Natural killer cell treated with Interleukin-12 subunit alpha and Interleukin-12 subunit beta and Interleukin-15 and Interleukin-18, amount 100 ng/mL, for 72 hours (primary cell): ENCODE results near the gene M6PR. TPM values are rescaled to one million over a fixed set of nuclear protein-coding genes. Genes with fewer than 3 reads are reported as not detected.

Experiments
- ATAC-seq, 2 donors: fragments of 150-1000 bp; cut with Tn5 transposase in 1 of 2; sonication (Bioruptor Pico), chemical (Tn5 transposase) in 1 of 2; 2 replicates each; pipeline ENCODE4 v1.10.0; 2021
- DNase-seq: peaks from one replicate; pipeline ENCODE4 v3.0.0; 2022; ENCODE audit warnings: low spot score
- H3K27ac Mint-ChIP-seq, 2 donors: 1 replicate in 1 of 2; 2 replicates in 1 of 2; pipeline ENCODE4 v1.8.0; 2022; ENCODE audit warnings: mixed read lengths in 2 of 2, mild to moderate bottlenecking in 1 of 2, moderate library complexity in 1 of 2
- H3K27me3 Mint-ChIP-seq, 2 donors: 1 replicate in 1 of 2; 2 replicates in 1 of 2; pipeline ENCODE4 v1.8.0; 2022; ENCODE audit warnings: mixed read lengths in 2 of 2
- H3K36me3 Mint-ChIP-seq: one replicate; pipeline ENCODE4 v1.8.0; 2022; ENCODE audit warnings: mixed read lengths
- H3K4me1 Mint-ChIP-seq, 2 donors: 1 replicate in 1 of 2; 2 replicates in 1 of 2; pipeline ENCODE4 v1.8.0; 2022; ENCODE audit warnings: low read depth in 2 of 2, mixed read lengths in 2 of 2, mild to moderate bottlenecking in 1 of 2
- H3K4me3 Mint-ChIP-seq: one replicate; pipeline ENCODE4 v1.8.0; 2022; ENCODE audit warnings: mixed read lengths
- H3K9me3 Mint-ChIP-seq: 2 replicates; pipeline ENCODE4 v1.8.0; 2022; ENCODE audit warnings: mixed read lengths
- total RNA-seq, 2 donors: library from RNA; stranded (reverse); gene quantifications; one replicate each; pipeline ENCODE4 v1.2.3, GENCODE V29; 2022

Gene M6PR
- 100 to 1,000 TPM; 213 to 346 TPM for total RNA-seq

DNA sequence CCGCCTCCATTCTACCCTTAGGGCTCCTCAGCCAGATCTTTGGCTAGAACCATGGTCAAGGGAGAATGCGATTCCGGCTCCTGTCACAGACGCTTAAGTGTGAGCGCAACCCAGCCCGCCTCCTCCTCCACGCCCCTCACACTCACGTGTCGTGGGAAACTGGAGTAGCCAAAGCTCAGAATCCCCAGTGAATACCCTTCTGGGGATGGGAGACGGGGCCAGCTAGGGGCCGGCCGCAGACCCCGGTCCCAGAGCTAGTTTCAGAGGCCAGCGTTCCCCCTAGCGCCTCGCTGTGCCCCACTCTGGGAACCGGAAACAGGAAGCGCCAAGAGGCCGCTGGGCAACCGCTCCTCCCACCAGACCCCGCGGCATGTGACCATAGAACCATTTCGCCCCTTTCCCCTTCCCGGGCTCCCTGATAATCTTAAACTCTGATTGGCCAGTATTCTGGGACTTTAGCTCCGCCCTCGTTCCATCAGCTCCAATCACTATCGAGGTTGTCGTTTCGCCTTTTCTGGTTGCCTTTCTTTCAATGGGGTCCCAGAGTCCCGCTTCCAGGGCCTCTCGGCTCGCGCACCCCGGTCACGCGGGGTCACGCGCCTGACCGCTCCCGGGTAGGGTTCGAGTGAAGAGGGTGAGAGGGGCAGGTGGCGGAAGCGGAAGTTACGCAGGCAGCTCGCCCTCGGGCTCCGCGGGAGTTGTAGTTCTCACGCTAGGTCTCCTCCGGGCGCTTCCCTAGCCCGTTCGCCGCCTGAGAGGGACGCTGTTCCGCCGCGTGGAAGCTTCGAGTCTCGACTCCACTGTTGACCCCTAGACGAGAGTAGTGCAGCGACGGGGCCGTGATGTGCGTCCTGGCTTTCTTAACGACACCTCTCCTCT lies at the start of gene M6PR:
TSS of gene M6PR (minus strand) at position 304 of the 879 bp plus-strand sequence. CDS start 3,241 bp downstream, outside the sequence.
- peaks cover 57 to 74% of the 10 kb centered on the region in 2 donors for H3K4me1 Mint-ChIP-seq
- H3K9me3 Mint-ChIP-seq, result peaks cover 5% of the 10 kb centered on the region
- peak within 1 kb of the TSS; percentile 99 for H3K4me3 Mint-ChIP-seq
- DNase-seq, result peak; percentile 96
- peak; percentile 93 to 94 for ATAC-seq
- H3K27ac Mint-ChIP-seq, result peak within 1 kb of the TSS; percentile 96 to 97
- H3K36me3 Mint-ChIP-seq, result peaks cover 32% of the 10 kb centered on the region
- no peaks in the 10 kb centered on the region for H3K27me3 Mint-ChIP-seq

DNA sequence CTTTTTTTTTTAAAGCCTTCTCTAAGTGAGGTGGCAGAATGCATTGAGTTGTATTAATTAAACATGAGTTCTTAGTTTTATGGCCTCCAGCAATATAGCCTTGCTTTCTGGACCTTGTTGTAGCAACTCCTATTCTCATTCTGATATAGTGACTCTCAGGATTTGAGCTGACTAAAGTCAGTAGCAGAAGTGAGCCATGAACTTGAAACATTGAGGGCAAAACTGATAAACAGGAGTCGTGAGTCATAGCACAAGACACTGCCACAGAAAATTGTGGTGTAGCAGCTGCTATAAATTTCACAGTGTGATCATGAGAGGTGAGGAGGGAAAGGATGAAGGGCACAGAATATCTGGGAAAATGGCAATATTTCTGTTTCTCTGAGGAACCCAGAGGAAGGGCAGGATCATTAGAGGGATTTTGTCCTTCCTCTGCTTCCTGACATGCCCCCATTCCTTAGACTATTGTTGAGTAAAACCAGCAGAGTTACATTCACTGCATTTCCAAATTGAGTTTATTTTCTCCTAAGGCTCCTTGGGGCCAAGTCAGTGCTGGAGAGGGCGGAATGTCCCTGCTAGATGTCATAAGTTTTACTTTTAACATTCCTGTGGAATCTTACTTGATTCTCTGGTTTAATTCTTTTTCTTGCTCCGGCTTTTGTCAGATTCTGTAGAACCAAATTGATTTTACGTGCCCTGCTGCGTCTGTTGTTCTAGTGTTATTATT lies 47.4 kb upstream of the M6PR start:
- Mint-ChIP-seq H3K9me3 (no peaks in the 10 kb centered on the region), H3K27me3 (no peaks in the 10 kb centered on the region), H3K4me1 (peaks cover 60 to 71% of the 10 kb centered on the region in 2 donors), H3K27ac (peak overlapping the region; percentile 64 to 79), H3K4me3 (peak overlapping the region; percentile 55), H3K36me3 (peaks cover 8% of the 10 kb centered on the region)
- peak; percentile 90 for ATAC-seq
- no peak for DNase-seq

DNA sequence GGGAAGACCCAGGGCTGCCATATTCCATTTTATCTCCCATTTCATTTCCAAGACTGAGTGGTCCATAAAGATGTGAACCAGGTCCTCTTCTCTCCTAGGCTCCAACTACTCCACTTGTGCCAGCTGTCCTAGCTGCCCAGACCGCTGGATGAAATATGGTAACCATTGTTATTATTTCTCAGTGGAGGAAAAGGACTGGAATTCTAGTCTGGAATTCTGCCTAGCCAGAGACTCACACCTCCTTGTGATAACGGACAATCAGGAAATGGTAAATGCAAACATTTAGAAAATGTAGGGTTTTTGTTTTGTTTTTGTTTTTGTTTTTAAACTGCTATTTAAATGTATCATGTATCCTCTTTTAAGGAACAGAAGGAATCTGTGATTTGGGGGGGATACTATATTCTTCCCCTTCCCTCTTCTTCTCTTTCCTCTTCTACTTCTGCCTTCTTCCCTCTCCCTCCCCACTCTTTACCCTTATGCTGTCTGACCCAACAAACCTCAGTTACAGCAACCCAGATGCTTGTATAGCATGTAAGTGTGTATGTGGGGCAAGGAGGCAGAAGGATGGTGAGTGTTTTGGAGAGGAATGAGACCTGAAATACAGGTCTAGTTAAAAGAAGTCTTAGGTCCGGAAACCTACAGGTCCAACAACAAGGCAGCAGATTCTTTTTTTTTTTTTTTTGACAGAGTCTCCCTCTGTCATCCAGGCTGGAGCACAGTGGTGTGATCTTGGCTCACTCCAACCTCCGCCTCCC lies 45.8 kb upstream of the M6PR start:
- DNase-seq, result no peak
- H3K9me3 Mint-ChIP-seq, result no peaks in the 10 kb centered on the region
- H3K27me3 Mint-ChIP-seq, result no peaks in the 10 kb centered on the region
- H3K36me3 Mint-ChIP-seq, result peaks cover 8% of the 10 kb centered on the region
- peak overlapping the region; percentile 55 for H3K4me3 Mint-ChIP-seq
- peaks cover 54 to 61% of the 10 kb centered on the region in 2 donors for H3K4me1 Mint-ChIP-seq
- H3K27ac Mint-ChIP-seq, result peak overlapping the region; percentile 64 to 79
- no peak for ATAC-seq

DNA sequence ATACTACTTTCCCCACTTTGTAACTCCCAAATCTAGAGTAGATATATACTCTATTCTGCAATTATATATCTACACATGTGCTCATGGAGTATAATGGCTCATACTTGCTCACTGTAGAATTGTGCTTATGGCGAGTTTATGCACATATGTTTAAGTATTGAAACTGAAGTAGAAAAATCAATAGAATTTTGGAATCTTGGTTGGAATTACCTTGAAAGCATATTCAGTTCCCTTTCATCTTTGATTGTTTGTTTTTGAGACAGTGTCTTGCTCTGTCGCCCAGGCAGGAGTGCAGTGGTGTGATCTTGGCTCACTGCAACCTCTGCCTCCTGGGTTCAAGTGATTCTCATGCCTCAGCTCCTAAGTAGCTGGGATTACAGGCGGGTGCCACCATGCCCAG lies 44.4 kb upstream of the M6PR start:
- no peak for ATAC-seq
- Mint-ChIP-seq H3K4me3 (peak overlapping the region; percentile 55), H3K36me3 (peaks cover under 1% of the 10 kb centered on the region), H3K4me1 (peaks cover 49 to 60% of the 10 kb centered on the region in 2 donors), H3K27me3 (no peaks in the 10 kb centered on the region), H3K27ac (peak overlapping the region; percentile 64 to 79), H3K9me3 (no peaks in the 10 kb centered on the region)
- DNase-seq, result no peak

DNA sequence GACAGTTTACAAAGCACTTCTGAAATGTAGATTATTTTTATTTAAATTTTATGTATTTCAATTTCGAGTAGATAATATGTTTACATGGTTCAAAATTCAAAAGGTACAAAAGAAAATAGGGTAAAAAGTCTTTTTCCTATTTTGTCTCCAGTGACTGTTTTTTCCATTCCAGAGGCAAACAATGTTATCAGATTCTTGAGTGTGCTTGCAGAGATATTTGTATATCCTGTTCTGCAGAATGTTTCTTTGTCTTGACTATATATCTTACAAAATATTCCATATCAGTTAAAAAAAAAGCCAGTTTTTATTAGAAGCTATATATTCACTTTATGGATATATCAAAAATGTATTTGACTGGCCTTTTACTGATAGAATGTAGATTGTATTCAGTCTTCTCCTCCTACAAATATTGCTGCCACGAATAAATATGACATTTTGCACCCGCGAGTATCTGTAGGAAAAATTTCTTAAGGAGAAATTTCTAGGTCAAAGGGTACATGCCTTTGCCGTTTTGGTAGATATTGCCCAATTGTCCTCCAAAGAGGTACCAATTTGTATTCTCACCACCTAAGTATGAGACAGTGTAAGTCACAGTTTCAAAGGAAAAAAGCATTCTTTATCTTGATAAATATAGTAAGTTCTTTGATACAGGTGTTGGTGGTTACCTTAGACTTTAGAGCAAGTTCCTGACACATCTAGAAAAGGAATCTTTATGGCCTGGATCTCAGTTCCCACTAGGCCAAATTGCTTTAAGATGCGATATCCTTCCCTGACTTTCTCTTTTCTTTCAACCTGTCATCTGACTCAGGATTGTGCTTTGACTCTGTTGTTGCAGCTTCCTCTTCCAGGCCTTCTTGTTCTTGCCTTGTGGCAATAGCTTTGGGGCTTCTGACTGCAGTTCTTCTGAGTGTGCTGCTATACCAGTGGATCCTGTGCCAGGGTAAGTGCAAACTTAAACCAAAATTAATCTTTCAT lies 42.2 kb upstream of the M6PR start:
- Mint-ChIP-seq H3K4me1 (peaks cover 58 to 67% of the 10 kb centered on the region in 2 donors), H3K9me3 (peaks cover 2% of the 10 kb centered on the region), H3K36me3 (peaks cover 2% of the 10 kb centered on the region), H3K4me3 (peak overlapping the region; percentile 79), H3K27me3 (no peaks in the 10 kb centered on the region), H3K27ac (peak overlapping the region; percentile 64 to 79)
- ATAC-seq (peak; percentile 47 to 57), DNase-seq (no peak)

DNA sequence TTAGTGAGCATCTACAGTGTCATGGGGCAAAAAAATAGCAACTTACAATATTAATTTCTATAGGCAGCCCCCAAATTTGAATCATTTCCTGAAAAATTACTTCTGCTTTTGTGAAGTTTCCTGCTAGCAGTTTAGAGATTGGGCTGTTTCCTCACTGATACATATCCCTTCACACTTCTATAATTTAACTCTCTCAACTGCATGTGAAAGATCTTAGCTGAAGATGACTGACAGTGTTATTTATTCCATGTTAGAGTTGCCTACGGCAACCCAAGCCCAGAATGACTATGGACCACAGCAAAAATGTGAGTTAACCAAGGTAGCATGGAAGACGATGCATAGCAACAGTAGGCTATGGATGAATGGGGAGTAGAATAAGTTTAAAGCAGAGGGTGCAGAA lies 40.0 kb upstream of the M6PR start, which contains the start of gene KLRG1:
TSS of gene KLRG1 (plus strand) at position 134 of the 400 bp plus-strand sequence. CDS start at position 224, 90 bp downstream.
- no peak for DNase-seq
- Mint-ChIP-seq H3K9me3 (peaks cover 3% of the 10 kb centered on the region), H3K4me3 (peak within 1 kb of the TSS; percentile 82), H3K4me1 (peaks cover 53 to 64% of the 10 kb centered on the region in 2 donors), H3K27ac (peak within 1 kb of the TSS; percentile 76 to 84), H3K36me3 (peaks cover 4% of the 10 kb centered on the region), H3K27me3 (no peaks in the 10 kb centered on the region)
- ATAC-seq, result peak; percentile 77 to 79

DNA sequence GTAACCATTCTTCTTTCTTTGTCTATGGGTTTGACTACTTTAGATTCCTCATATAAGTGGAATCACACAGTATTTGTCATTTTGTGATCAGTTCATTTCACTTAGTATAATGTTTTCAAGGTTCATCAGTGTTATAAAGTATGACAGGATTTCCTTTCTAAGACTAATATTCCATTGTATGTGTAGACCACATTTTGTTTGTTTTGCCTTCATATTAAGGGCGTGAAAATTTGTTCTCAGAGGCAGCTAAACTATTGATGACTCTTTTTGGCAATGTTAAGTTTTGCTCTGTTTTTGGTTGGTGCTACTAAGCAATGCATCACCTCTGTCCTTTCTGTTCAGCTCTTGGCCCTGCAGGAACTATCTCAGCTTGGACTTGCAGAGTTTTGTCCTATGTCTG lies 38.2 kb upstream of the M6PR start:
- Mint-ChIP-seq H3K4me3 (peak overlapping the region; percentile 82), H3K36me3 (peaks cover 4% of the 10 kb centered on the region), H3K4me1 (peaks cover 51 to 64% of the 10 kb centered on the region in 2 donors), H3K27me3 (no peaks in the 10 kb centered on the region), H3K9me3 (peaks cover 3% of the 10 kb centered on the region), H3K27ac (peak overlapping the region; percentile 76 to 84)
- no peak for DNase-seq
- peak; percentile 44 to 61 for ATAC-seq

DNA sequence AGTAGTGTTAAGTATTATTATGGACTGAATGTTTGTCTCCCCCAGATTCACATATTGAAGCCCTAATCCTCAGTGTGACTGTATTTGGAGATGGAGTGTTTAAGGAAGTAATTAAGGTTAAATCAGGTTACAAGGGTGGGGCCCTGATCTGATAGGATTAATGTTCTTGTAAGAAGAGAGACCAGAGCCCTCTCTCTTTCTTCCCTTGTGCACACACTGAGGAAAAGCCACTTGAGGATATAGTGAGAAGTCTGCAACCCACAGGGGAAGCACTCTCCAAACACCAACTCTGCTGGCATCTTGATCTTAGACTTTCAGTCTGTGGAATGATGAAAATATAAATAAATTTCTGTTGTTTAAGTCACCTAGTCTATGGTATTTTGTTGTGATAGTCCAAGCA lies 37.7 kb upstream of the M6PR start:
- Mint-ChIP-seq H3K27me3 (no peaks in the 10 kb centered on the region), H3K36me3 (peaks cover 4% of the 10 kb centered on the region), H3K27ac (peak overlapping the region; percentile 76 to 84), H3K9me3 (peaks cover 3% of the 10 kb centered on the region), H3K4me3 (peak overlapping the region; percentile 82), H3K4me1 (peaks cover 47 to 61% of the 10 kb centered on the region in 2 donors)
- ATAC-seq (peak; percentile 1 to 50), DNase-seq (no peak)

DNA sequence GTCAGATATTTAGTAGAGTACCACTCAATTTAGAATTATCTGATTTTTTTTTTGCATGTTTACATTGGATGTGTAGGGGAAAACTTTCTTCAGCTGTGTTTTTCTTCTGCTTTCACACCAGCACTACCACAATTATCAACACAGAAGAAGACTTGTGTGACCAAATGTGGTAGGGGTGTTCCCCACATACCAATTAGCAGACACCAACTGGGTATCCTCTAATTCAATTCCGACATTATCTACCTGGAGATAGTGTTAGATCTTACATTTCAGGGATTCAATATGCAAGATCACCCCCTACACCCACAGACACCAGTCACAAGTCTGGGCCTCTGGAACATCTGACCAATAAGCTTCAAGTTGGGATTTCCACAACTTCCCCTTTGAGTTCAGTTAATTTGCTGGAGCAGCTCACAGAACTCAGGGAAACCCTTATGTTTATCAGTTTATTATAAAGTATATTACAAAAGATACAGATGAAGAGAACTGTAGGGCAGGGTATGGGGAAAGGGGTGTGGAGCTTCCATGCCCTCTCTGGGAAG lies 35.8 kb upstream of the M6PR start:
- Mint-ChIP-seq H3K36me3 (peaks cover 6% of the 10 kb centered on the region), H3K27ac (peak overlapping the region; percentile 57 to 76), H3K27me3 (no peaks in the 10 kb centered on the region), H3K9me3 (peaks cover 6% of the 10 kb centered on the region), H3K4me3 (peak overlapping the region; percentile 40), H3K4me1 (peaks cover 44 to 57% of the 10 kb centered on the region in 2 donors)
- no peak for DNase-seq
- peak; percentile 25 to 58 for ATAC-seq

DNA sequence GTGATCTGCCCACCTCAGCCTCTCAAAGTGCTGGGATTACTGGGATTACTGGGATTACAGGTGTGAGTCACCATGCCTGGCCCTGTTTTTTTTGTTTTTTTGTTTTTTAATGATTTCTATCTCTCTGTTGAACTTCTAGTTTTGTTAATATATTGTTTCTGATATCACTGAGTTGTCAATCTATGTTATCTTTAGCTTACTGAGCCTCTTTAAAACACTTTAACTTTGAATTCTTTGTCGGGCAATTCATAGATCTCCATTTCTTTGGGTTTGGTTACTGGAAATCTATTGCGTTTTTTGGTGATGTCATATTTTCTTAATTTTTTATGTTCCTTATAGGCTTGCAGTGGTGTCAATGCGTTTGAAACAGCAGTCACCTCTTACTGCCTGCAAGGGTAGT lies 30.7 kb upstream of the M6PR start:
- Mint-ChIP-seq H3K27me3 (no peaks in the 10 kb centered on the region), H3K4me1 (peaks cover 16 to 22% of the 10 kb centered on the region in 2 donors), H3K9me3 (peaks cover 9% of the 10 kb centered on the region), H3K36me3 (peaks cover 27% of the 10 kb centered on the region), H3K27ac (no peak overlapping the region), H3K4me3 (no peak overlapping the region)
- ATAC-seq (no peak), DNase-seq (no peak)

DNA sequence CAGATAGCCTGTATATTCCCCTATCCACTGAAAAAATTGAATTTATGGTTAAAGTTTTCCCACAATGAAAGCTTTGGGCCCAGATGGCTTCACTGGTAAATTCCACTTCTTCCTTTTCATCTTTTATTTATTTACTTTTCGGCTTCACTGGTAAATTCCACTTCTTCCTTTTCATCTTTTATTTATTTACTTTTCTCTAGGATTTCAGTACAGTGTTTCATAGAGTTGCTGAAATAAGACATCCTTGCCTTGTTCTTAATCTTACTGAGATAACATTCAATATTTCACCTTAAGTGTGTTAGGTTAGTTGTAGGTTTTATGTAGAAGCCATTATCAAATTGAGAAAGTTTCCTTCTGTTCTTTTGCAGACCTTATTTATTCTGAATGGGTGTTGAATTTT lies 21.0 kb upstream of the M6PR start:
- H3K27me3 Mint-ChIP-seq, result no peaks in the 10 kb centered on the region
- peaks cover 10% of the 10 kb centered on the region in 2 donors for H3K4me1 Mint-ChIP-seq
- ATAC-seq (no peak), DNase-seq (no peak)
- H3K9me3 Mint-ChIP-seq, result peaks cover 3% of the 10 kb centered on the region
- H3K36me3 Mint-ChIP-seq, result peaks cover 22% of the 10 kb centered on the region
- peak overlapping the region; percentile 4 to 83 for H3K27ac Mint-ChIP-seq
- no peak overlapping the region for H3K4me3 Mint-ChIP-seq

DNA sequence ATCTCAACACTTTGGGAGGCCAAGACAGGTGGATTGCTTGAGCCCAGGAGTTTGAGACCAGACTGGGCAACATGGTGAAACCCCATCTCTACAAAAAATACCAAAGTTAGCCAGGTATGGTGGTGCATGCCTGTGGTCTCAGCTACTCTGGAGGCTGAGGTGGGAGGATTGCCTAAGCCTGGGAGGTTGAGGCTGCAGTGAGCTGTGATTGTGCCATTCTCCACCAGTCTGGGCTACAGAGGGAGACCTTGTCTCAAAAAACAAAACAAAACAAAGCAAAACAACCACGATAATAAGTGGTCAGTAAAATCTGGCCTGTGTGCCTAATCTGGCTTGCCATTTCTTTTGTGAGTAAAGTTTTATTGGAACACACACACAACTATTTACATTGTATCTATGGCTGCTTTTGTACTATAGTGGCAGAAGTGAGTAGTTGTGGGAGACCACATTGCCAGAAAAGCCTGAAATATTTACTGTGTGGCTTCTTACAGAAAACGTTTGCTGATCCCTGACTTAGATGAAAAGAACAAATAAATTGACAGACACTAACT lies 20.5 kb upstream of the M6PR start:
- peaks cover 4% of the 10 kb centered on the region for H3K9me3 Mint-ChIP-seq
- peaks cover 21% of the 10 kb centered on the region for H3K36me3 Mint-ChIP-seq
- H3K27me3 Mint-ChIP-seq, result no peaks in the 10 kb centered on the region
- ATAC-seq (no peak), DNase-seq (no peak)
- peaks cover 8 to 10% of the 10 kb centered on the region in 2 donors for H3K4me1 Mint-ChIP-seq
- no peak overlapping the region for H3K4me3 Mint-ChIP-seq
- H3K27ac Mint-ChIP-seq, result peak overlapping the region; percentile 4 to 83
